Caki2 (cell line): ENCODE data around the gene MC5R. TPM values are rescaled to one million over a fixed set of nuclear protein-coding genes. Genes with fewer than 3 reads are reported as not detected.
"Not testable (repeated sequence)": the region's sequence is repeated elsewhere in the genome, so short reads cannot be mapped to it uniquely, and the experiment has no call there.

Experiments
- DNase-seq: peaks from one replicate; pipeline ENCODE4 v3.0.0-alpha.2; 2015; ENCODE audit warnings: low read depth
- in situ Hi-C: cut with HindIII; loops from 2 replicates; pipeline ENCODE4 v1.10.0; 2016; ENCODE audit warnings: low sequenced_read_pairs, low pct_unique_long_range_greater_than_20kb, mixed read lengths
- total RNA-seq: library from RNA; depleted of rRNA; stranded (reverse); fragments of >200 nt; shearing (Covaris generic); gene quantifications from 2 replicates; pipeline ENCODE4 v1.2.3, GENCODE V29; 2014; ENCODE audit warnings: low replicate concordance; rRNA removed

The MC5R gene
- total RNA-seq, 1 experiment from 2014 or later = not detected

DNA sequence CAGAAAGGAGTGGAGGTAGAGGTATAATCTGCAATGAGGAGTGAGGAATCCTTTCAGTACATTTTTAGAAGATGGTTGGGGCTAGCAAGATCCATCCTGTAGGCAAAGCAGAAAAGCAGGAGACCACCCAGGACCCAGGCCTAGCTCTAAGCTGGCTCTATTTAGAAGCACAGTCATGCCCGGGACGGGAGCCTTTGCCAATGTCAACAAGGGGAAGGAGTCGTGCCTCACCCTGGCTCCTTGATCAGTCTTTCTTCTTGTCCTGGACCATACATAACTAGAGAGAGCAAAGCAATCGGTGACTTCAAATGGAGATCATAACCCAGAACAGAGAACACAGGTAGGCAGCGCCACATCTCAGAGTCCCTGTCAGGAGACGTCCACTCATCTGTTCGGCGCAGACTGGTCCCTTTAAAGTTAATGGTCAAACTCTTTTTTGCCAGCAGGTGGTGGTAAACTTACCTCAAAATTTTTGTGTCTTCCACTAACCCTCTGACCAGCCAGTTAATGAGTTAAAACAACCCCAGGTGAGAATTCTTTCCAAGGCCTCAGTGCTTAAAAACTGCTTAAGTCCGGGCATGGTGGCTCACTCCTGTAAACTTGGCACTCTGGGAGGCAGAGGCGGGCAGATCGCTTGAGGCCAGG, 8.0 kb downstream of the MC5R start:
- no peak for DNase-seq
- in situ Hi-C loops = no loop called here

DNA sequence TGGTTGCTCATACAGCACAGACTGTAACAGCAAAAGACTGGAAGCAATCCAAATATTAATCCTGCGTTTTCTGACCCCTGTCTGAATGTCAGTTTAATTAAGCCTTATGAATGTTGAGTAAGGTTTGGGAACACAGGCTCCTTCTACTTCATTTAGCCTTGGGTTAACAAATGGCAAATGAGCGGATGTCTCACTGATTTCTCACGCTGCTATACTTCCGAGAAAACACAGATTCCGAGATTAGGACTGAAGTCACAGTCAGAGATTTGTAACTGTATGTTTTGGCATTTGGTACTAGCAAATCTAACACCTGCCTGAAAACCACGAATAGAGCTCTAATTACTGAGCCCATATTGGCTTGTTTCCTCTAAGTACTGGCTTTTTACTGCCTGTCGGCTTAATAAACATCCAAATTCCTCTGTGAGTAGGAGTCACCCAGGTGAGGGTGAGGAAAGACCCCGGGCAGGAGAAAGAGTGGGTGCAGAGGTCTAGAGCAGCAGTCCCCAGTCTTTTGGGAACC, 10.6 kb downstream of the MC5R start:
- no peak for DNase-seq
- in situ Hi-C loops = no loop called here

DNA sequence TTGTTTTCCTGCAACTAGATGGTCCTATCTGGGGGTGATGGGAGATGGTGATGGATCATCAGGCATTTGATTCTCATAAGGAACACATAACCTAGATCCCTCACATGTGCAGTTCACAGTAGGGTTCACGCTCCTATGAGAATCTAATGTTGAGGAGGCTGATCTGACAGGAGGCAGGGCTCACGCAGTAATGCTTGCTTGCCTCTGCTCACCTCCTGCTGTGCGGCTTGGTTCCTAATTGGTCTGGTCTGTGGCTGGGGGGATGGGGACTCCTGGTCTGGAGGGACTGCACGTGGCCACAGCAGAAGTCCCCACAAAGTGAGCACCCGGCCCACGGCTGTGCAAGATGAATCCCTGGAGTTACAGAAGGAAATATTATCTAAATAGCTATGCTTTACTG, 11.3 kb downstream of the MC5R start:
- in situ Hi-C loops = no loop called here
- no peak for DNase-seq

DNA sequence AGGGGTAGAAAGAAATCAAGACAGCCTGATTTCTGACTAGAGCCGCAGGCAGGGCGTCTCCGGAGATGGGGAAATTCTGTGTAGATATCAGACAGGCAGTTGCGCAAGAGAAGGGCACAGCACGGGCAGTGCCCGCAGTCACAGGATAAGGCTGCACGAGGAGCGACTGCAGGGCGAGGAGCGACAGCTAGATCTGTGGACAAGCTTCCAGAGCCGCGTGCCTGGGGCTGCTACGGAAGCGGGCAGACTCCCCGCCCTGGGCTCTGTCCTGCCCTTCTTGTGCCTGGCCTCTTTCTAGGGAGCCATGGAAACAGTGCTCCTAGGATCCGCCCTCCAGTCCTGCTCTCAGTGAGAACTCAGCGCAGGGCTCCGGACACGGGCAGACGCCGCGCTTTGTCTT, 12.6 kb downstream of the MC5R start:
- no peak for DNase-seq
- in situ Hi-C loops = no loop called here

DNA sequence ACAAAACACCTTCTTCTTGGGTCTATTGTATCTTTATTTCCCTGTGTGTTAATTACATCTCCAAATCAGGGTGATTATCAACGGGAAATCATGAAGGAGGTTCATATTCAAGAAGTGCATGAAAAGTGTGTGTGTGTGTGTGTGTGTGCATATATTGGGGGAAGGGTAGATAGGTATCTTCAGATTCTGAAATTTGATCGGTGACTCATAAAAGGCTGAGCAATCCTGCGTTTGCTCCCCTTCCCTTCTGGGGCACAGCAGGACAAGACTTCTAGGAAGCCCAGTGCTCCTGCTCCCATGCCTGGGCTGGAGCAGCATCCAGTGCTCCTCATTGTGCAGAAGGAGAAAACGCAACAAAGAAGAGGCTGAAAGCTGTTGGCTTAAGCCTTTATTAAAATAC, 25.8 kb downstream of the MC5R start:
- in situ Hi-C loops = no loop called here
- no peak for DNase-seq

DNA sequence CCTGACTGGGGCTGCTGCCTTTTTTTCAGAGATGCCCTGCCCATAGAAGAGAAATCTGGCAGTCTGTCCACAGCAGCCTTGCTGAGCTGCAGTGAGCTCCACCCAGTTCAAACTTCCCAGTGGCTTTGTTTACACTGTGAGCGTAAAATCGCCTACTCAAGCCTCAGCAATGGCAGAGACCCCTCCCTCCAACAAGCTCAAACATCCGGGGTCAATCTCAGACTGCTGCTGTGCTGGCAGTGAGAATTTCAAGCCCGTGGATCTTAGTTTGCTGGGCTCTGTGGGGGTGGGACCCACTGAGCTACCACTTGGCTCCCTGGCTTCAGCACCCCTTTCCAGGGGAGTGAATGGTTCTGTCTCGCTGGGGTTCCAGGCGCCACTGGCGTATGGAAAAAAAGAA, 38.9 kb downstream of the MC5R start:
- DNase-seq, in situ Hi-C loops: not testable (repeated sequence)

DNA sequence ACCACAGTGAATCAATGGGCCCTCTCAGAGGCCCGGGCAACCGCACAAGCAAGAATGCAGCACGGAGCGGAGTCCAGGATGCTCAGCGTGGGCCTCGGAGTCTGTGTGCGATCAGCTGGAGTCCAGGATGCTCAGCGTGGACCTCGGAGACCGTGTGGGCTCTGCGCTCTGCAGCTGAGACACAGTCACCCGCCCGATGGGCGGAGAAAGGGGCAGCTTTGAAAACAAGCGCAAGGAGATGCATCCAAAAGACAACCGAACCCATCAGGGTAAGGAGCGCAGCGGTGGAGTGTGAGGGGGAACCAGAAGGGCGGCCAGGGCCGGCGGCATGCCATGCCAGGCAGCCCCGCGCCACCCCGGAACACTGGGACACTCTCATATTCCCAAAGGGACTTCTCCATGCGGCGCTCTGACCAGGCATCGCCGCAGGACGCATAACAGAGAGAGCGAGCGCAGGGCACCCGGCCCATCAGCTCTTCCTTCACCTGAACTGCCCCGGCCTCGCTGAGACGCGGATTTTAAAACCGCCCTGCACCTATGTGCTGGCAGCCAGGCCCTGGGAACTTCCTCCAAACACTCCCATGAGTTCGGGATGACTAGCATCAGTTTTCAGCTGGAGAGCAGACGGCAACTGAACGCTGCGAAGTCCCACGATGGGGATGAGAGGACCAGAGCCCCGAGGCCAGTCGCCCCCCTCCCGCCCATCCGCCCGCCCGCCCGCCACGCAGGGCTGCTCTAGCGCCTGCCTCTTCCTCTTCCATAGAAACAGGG, 44.7 kb downstream of the MC5R start:
- in situ Hi-C loops = no loop called here
- DNase-seq = no peak

DNA sequence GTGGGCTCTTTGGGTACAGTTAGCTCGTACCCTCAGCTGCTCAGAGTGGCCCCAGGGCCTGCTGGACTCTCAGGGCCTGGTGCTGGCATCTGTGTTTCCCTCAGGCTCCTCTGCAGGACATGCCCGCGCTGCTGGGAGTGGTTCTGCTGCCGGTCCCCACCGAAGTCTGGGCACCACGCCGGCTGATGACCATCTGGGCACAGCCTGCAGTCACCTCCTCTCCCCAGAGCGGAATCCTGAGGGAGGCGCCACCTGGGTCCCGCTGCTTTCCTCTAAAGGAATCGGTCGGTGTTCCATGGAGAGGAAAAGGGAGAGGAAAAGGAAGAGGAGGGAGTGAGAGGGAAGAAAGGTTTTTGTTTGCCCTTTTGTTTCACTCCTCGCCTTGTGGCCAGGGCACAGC, 47.8 kb downstream of the MC5R start:
- DNase-seq = no peak
- in situ Hi-C loops = no loop called here

DNA sequence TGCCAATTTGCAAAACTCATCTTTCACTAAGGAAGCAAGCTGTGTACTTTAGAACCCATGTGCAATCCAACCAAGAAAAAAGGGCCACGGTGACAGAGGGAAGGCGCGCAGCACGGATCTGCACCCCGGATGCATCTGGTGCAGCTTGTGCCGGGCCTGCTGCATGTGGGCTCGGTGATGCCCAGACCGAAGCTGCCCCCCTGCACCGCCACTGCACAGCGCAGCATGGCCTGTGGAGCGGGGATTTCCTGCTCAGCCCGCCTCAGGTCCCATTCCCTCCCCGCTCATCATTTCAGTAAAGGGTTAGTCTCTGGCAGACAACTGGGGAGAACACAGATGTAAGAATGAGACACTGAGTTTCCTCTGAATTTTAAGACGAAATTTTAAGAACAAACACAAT, 48.4 kb downstream of the MC5R start:
- in situ Hi-C loops = no loop called here

DNA sequence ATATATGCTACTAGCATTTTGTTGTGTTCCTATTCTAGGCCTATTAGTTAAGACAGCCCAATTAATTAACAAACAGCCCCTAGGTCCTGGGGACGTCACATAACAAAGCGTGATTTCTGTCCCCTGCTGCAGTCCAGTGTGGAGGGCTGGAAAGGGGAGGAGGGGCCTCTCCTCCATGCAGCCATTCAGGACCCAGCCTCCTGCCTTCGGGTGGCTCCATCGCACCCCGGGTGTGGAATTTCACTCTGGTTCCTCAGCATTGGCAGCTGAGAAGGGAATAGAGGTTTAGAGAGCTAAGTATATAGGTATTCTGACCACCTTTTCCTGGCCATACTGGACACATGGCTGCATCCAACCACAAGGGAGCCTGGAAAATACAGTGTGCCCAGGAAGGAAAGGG, 49.0 kb downstream of the MC5R start:
- in situ Hi-C loops = no loop called here
- DNase-seq = no peak

More for the DNA sequence above, 48.4 kb downstream of the MC5R start:
- no peak for DNase-seq

DNA sequence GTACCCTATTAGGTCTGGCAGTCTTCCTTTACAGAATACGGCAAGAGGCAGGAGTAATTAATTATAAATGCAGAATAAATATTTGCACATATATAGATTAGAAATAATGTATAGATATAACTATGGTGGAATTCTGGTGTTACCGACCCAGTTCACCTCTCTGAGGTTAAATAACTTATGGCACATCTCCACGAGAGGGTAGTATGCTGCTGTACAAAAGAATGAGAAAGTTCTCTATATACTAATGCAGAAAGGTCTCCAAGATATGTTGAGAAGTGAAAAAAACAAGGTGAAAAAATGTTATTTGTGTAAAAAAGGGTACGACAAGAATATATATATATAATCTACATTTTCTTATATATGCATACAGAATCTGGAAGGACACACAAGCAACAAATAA, 50.6 kb downstream of the MC5R start:
- in situ Hi-C loops = no loop called here
- no peak for DNase-seq

Other genes with a start within 250 kb of the MC5R start
- 34.9 and 49.6 TPM in 2 replicates for gene FAM210A, start 97.6 kb upstream of the MC5R start, total RNA-seq
- gene RNMT, start 97.5 kb upstream of the MC5R start, total RNA-seq = 17.9 and 18.5 TPM in 2 replicates
- not detected in 2 replicates for gene MC2R, start 91.4 kb downstream of the MC5R start, total RNA-seq